Activated T-cell treated with anti-CD3 and anti-CD28 coated beads, Interleukin-2, amount 50 U/mL, for 48 hours (primary cell): ENCODE data around the gene HDLBP.

Experiments
- DNase-seq, 2 experiments: peaks; one replicate each; pipeline ENCODE4 v3.0.0-alpha.2; 2020

The HDLBP gene

DNA sequence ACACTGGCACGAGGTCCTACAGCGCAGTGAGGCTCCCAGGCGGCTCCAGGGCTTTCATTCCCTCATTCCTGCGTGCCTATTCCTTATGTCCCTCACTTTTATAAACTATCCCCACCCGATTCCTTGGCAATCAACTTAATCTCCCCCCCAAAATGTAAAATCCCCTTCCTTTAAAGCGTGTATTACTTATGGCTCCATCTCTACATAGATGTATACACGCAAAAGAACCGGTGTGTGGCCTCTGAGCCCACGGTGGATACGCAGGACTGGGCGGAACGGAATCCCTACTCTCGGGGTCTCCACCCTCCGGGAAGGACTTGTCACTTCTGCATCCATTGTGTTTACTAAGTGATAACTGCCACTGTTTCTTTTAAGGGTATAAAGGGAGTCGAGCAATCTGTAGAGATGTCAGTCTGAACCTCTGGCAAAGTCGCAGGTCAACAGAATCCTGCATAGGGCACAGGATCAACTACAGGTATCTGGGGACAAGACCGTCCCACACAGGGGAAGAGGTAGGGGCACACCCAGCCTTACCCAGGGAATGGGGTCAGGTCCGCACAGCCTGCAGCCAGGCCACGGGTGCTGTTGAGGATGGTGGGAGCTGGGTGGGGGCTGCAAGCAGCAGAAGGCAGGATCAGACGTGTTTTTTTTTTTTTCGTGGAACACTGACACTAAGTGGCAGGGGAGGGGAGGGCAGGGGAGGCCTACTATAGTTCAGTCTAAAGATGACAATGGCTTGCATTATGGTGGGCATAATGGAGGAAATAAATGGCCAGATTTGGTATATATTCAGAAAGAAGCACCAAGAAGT is 42.1 kb downstream of the HDLBP start:
- no peak for DNase-seq

DNA sequence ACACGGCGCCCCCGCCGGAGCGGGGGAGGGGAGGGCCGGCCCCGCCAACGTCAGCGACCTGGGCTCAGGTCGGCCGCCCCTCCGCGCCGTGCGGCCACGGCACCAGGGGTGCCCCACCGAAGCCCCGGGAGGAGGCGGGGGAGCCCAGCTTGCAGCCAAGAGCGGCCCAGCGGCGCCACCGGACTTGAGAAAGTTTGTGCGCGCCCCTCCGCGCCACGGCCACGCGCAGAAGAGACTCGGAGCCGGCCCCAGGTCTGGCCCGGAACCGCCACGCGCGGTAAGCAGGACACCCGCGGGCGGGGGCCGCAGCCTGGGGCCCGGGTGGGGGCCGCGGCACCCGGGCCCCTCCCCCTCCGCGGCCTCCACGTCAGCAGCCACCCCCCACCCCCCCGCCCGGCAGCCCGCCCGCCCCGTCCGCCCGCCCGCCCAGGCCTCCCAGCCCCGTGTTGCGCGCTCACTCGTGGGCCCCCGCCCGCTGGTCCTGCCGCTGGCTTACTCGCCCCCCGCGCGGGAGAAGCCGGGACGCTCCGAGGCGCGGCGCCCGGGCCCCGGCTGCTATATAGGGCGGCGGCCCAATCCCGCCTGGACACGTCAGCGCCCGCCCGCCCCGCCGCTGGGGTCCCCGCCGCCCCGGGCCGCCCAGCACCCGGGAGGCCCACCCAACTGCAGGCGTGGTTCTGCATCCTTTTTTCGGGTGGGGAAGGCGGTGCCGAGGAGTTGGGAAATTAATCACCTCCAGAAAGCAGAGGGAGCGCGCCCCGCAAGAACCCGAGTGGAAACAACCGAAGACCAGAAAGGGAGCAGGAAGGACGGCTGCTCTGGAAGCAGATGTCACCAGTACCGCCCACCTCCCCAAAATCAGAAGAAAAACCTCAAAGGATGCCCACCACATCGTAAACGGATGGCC is 42.9 kb downstream of the HDLBP start:
- peak; percentile 64 to 73 for DNase-seq

DNA sequence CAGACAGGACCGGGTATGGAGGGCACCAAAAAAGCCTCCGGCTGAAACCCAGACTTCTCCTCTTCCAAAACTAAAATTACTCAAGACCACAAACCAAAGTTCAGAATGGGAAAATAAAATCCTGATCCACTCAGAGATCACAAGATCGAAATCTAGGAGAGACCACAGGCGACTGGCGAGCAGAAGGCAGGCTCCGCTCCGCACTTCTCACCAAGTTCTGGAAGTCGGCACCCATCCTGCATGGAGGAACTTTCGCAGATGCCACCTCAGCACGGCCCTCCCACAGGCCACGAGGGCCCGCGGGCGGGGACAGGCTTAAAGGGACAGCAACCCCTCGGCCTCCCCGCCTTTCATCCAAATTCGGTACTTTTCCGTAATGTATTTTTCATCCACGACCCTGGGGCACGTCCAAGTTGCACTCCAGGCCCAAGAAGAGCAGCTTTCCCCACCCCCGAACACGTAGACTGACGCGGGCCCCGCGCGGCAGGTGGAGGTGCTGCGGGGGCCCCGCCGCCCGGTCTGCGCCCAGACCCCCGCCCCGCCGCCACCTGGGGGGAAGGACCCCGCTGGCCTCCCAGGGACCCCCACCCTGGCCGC is 43.7 kb downstream of the HDLBP start:
- DNase-seq, result peak; percentile 70 to 73

DNA sequence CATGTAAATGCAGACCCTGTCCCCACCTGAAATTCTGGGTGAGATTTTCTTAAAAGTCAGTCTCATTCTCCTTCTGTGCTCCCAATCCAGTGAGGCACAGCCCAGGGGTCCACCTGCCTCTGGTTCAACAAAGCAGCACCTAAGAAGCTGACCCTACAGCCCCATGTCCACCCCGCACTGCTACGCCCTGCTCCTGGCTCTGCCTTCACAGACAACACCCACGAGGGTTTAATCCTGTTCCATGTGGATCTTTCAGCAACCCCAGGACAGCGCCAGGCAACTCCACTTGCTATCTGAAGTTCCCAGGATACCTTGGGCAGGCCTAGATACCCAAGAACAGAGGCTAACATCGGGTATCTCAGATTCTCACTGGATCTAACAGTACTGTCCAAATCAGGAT is 44.9 kb downstream of the HDLBP start:
- no peak for DNase-seq

DNA sequence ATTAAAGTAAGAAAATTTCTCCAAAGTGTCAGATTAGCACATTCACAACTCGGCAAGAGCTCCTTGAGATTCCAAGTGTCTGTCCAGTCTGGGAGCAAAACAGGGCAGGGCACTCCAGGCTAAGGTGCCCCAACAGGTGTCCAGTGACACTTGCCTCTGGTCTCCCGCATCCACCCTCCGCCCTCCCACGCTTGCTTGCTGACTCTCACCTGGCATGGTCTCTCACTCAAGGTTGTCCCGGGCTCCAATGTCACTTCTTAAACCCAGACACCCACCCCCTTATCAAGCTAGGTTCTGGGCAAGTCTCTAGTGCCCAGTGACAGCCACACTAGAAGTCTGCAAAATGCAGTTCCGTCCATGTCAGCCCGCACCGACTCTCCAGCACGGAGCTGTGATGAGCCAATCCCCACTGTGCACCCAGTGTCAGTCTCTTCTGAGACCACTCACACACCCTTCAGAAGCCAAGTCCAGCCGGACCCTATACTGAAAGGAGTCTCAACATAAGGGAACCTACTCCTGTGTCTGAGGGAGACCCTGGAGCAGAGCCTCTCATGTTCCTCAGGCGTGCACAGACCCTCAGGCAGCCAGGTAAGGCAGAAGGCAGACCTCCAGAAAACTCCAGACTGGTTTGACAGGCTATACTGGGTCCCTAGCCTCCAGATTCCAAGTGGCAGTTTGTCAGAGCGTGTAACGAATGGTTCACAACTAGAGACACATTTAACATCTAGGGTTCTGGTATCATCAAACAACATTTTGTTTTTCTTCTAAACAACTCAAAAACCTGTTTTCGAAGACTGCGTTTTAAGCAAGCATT is 45.6 kb downstream of the HDLBP start:
- no peak for DNase-seq

DNA sequence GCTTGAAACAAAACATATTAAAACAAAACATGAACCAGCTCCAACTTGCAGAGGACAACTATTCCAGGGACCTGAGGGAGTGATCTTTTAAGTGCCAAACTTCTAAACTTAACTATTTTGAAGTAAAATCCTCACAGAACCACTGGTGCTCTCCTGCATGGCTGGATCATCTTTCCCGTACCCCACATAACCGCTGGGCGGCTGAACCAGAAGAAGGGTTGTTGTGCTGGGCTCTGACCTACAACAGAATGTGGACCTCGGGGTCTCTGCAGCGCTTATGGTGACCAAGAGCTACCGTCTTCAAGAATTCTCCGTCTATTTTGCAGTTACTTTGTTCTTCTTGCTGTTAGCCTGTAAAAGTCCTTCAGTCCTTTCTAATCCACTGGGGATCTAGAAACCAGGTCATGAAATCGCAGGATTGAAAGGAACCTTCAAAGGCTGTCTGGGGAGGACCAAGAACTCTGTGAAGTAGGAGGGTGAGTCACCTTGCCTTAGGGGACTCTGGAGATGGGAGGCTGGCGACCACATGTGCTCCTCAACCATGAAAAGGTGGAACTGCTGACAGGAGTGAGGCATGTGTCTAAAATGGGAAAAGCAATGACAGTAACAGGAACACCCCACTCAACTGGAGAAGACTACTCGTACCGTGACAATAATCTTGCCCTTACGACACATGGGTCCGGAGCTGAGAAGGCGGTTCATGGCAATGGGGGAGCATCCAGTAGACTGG is 46.6 kb downstream of the HDLBP start:
- DNase-seq, result no peak

DNA sequence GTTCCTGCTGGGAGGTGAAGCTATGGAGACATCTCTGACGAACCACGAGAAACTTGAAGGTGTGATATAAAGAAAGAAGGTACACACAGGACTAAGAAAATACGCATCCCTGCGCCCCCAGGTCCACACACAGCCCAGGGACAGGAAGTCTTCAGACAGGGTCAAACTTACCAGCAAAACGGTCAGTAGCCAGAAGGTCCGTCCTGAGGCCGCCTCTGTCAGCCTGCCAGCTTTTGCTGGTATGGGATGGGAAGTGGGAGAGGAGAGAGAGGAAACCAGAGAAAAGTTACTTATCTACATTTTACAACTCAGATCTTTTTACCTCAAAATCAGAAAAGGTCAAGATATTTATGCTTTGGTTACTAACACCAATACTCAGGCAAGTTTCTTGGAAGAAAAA is 47.2 kb downstream of the HDLBP start:
- DNase-seq, result no peak

DNA sequence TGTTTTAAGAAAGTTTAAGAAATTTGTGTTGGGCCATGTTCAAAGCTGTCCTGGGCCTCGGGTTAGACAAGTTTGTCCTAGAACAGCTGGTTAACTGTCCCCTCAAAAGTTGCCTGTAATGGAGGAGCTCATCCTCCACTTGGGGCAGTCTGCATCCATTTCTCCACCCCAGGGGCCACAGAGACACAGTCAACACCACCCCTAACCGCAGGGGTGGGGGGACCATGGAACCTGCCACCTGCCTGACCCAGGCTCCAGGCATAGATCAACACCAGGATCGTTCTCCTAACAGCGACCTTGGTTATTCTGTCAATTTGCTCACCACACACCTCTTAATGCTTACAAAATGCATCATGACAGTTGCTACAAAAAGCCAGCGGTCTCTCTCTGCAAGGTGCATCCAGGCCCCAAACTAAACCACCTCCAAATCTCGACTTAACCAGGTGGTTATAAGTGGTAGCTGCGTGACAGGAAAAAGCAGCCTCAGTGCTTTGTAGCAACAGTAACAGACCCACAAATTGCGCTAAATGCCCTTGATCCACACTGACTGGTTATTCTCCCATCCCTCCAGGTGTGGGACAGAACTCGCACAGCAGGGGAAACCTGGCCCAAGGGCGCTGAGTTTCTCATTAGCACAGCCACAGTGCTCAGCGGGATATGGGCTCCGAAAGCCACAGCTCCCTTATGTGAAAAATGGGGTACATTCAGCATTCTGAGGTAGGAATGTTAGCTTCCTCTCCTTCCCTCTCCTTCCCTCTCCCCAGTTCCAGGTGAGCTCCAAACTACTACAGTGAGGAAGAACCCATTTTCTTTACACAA is 48.0 kb downstream of the HDLBP start:
- DNase-seq, result no peak

DNA sequence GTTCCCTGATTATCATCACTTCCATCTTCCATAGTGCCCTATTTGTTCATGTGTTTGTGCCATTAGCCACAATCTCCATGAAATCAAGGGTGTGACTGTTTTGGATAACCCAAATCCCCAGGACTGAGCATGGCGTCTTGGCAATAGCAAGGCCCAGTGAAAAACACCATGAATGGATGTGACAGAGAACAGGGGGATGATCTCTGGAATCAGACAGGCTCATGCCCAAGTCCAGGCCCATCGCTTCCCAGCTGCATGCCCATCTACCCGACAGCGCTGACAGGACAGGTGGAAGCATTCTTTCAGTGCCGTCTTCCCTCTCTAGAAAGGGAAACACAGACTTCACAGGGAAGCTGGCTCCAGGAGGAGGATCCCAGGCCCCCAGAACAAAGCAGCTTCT is 50.0 kb downstream of the HDLBP start:
- no peak for DNase-seq

DNA sequence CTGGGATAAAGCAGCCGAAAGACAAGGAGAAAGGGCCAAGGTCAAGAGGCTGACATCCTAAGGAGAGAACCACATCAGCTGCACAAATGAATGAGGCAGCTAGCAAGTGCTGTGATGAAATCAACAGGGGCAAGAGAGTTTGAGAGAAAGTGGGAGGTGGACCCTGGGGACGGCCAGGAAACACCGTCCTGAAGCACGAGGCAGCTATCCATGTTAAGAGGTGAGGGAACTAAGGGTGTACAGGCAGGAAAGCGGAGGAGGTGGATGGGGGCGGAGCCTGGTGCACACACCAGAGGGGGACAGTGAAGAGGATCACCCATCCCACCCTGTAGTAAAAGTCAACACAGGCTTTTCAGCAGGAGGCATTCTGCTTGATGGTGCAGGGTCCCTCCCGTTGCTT is 52.4 kb downstream of the HDLBP start:
- no peak for DNase-seq

DNA sequence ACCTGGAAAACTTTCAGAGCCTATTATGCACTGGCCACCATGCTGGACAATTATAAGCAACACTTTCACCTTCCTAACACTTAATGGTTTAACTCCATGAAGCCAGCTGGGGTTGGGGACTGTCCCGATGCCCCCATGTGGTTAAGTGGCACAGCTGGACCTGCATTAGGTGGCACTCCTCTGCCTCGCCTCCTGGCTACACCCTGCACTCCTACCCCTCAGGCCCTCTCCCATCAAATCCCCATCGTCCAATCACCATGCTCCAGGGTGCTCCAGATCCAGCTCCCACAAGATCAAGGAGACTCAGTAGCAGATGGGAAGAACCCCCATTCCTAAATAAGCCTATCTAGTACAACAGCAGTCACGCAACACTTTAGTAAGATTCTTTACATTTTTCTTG is 53.8 kb downstream of the HDLBP start:
- DNase-seq, result no peak

DNA sequence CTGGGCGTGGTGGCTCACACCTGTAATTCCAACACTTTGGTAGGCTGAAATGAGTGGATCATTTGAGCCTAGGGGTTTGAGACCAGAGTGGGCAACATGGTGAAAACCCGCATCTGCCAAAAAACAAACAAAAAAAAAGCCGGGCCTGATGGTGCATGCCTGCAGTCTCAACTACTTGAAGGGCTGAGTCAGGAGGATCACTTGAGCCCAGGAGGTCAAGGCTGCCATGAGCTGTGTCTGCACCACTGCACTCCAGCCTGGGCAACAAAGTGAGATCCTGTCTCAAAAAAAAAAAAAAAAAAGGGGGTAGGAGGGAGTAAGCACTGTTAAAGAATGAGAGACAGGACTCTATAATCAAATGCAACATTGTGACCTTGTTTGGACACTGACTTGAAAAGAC is 54.6 kb downstream of the HDLBP start:
- no peak for DNase-seq

DNA sequence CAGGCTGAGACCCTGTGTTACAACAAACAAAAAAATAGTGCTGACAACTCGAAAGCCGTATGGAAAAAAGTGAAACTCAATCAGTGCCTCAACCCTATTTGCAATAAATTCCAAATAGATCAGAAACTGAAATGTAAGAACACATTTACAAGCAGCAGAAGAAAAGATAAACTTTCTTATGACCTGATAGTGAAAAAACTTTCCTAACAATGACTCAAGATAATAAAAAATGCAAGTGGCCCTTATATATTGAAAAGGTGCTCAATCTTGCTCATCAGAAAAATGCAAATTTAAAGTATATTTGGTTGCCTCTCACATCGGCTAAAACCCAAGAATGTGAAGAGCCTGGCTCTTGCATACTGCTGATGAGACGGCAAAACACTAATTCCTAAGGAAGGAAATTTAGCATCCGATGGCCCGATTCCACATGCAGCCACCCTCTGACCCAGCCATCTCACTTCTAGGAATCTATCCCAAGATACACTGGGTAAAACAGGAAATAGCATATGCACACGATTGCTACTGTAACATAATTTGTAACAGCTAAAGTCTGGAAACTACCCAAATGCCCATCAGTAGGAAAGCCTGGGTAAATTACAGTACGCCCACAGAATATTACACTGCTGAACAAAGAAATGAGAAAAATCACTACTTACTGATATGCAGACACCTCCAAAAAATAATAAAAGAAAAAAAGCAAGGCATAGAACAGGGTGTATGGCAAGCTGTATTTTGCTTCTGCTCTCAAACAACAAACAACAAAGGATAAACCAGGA is 56.8 kb downstream of the HDLBP start:
- no peak for DNase-seq

DNA sequence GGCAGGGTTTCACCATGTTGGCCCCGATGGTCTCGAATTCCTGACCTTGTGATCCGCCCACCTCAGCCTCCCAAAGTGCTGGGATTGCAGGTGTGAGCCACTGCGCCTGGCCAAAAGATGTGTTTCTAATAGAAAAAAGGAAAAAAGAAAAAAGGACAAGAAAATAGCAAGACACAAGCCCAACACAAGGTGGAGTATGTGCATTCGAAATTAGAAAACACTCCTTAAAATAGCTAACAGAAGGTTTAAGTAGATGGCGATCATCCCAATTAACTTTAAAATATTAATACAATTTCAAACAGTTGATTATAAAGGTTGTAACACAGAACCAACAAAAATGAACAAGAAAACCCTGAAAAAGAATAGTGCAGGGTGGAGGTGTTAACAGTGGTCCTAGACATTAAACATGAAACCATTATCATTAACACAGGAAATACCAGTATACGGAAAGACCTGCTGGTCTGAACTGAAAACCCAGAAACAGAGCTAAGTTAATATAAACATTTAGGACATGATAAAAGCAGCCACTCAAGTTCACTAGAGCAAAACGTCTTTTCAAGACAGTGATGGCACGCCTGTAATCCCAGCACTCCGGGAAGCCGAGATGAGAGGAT is 57.9 kb downstream of the HDLBP start:
- no peak for DNase-seq

DNA sequence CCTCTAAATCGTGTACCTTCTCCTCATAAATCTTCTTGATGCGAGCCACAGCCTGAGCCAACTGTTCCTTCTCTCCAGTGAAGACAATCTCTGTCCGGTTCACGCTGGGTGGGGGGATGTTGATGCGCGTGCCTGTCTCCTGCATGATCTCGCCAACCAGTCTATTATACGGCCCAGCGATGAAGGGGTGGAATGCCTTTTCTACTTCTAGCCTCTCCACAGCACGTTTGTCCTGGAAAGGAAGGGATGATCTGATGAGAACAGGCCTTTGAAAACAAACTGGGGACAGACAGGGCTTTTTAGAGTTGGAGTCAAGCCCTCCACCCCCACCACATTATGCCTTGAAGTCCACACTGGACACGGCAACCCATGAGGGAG is 59.3 kb downstream of the HDLBP start:
- no peak for DNase-seq

DNA sequence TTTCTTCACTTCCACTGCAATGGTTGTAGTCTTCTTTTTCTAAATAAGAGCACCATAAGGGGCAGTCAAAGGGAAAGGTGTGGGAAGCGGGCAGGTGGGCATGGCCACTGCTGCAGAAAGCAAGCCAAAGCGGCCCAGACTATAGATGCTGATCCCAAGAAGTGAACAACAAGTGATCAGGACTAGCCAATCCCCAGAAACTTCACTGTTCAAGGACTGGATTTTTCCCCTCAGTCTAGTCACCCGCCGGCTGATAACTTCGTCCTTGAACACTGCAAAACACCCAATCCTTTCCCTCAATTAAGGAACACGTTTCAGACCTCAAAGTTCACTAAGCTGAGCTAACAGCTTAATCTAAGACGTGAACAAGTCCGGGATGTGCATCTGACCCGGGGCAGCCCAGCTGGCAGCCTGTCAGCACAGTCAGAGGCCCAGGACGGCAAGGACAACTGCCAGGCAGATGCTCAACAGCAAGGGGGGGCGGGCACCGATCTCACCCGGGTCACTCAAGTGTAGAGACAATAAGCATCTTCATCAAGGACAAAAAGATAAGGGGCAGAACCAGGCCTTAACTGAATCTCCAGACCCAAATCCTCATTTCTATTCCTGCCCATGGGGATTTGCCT is 59.8 kb downstream of the HDLBP start:
- DNase-seq, result no peak

DNA sequence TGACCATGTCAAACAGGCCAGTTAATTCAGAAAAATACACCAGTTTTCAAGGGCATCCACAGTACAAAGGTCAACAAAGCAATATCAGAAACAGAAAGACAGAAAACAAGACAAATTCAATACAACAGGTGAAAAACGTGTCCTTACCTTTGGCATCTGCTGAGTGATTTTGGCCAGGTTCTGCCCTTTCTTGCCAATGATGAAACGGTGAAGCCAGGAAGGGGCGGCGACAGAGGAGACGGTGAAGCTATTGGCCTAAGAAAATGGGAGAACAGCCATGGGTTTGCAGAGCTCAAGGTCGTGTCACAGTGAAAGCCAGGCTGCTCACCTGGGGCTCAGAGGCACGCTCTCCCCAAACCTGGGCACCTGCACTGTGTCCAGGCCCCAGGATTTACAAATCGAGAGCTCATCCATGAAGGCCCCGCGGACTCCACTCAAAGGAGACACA is 60.5 kb downstream of the HDLBP start:
- DNase-seq, result no peak

DNA sequence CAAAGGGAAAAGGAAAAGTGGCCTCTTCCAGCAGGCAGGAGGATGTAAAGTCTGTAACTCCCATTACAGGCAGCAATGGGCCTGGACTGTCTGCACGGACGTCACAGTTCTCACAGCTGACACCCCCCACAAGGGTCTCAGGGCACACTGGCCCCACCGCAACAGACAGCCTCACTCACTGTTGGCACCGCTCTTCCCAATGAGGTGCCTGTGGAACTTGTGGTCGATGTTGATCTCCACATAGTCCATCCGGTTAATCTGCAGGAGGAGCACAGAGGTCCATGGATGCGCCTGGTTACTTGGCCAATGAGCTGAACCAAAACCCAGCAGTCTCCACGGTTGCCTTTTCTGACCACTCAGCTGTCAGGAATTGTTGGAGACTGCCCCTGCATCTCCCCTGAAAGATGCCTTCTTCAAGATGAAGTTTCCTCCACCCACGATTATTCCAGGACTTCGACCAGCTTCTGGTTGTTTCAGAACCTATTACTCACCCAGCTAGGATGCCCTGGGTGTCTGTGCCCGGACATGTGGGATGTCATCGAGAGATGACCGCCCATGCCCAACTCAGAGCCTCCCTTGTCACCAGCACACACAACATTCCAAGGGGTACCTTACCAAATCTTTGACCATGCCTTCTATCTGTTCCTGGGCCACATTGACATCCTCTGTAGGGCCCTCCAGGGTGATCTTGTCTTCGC is 62.5 kb downstream of the HDLBP start:
- no peak for DNase-seq

DNA sequence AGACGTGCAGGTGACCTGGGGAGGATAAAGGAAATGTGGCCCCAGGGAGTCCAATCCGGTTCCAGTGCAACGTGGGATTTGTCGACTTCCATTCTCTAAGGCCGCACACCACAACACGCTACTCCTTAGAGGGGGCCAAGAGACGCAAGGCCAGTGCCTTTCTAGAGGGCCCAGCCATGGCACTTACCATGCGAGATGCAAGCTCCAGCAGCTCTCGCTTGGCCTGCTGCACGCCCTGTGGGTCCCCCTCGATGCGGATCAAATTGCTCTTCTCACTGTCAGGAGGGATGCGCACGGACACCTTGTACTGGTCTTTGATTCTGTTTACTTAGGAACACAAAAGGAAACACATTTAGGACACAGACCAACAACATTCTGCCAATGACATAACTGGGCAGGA is 65.8 kb downstream of the HDLBP start:
- no peak for DNase-seq
